Esophagus muscularis mucosa (tissue), 4 donors: ENCODE results near the gene ACTN4.

Source experiments
- CTCF ChIP-seq, 3 experiments: fragments of 200-600 bp in 2 of 3; fragments of 450-650 bp in 1 of 3; sonication (generic) in 2 of 3; IDR thresholded peaks; one replicate each; pipeline ENCODE4 v1.5.1; 2017 to 2019; ENCODE audit warnings: antibody characterized with exemption in 3 of 3, mild to moderate bottlenecking in 2 of 3, moderate library complexity in 1 of 3
- EP300 ChIP-seq: sonication (generic); formaldehyde crosslinking; IDR thresholded peaks from one replicate; pipeline ENCODE4 v1.6.1; 2017; ENCODE audit warnings: antibody characterized with exemption
- POLR2A ChIP-seq: fragments of 450-650 bp; IDR thresholded peaks from one replicate; pipeline ENCODE4 v1.6.1; 2017; ENCODE audit warnings: antibody characterized with exemption, moderate library complexity, mild to moderate bottlenecking, low read depth
- POLR2AphosphoS5 ChIP-seq, 2 donors: sonication (generic); formaldehyde crosslinking; IDR thresholded peaks; one replicate each; pipeline ENCODE4 v1.6.1; 2017; ENCODE audit warnings: antibody characterized with exemption in 2 of 2

GRCh38 chr19:38687837-38688378 lies 40.5 kb downstream of the ACTN4 start:
- TF ChIP-seq CTCF (IDR thresholded peaks at IDR 0.05) (no peak), POLR2A (no peak), EP300 (no peak), POLR2AphosphoS5 (IDR thresholded peaks at IDR 0.05) (no peak)
